Ovary (tissue), 3 donors: Measurements from ENCODE around the gene DNM1L.
A peak's percentile ranks its signal among the peaks of the same experiment; 100 is the strongest.

Experiments used
- EP300 ChIP-seq: sonication (generic); formaldehyde crosslinking; IDR thresholded peaks from one replicate; pipeline ENCODE4 v1.6.1; 2017; ENCODE audit warnings: antibody characterized with exemption
- POLR2A ChIP-seq: fragments of 450-650 bp; IDR thresholded peaks from one replicate; pipeline ENCODE4 v1.6.1; 2017; ENCODE audit warnings: antibody characterized with exemption, mild to moderate bottlenecking, moderate library complexity
- TF ChIP-seq, protein P1 (sequence below), 3 donors: fragments of 450-650 bp in 2 of 3; fragments of 200-600 bp in 1 of 3; IDR thresholded peaks; one replicate each; pipeline versions ENCODE4 v1.5.1 to v1.8.0; 2016 to 2022; ENCODE audit warnings: antibody characterized with exemption in 3 of 3, mild to moderate bottlenecking in 1 of 3
- donor health status: DM: no; HTN: no; CAD: no.

DNA sequence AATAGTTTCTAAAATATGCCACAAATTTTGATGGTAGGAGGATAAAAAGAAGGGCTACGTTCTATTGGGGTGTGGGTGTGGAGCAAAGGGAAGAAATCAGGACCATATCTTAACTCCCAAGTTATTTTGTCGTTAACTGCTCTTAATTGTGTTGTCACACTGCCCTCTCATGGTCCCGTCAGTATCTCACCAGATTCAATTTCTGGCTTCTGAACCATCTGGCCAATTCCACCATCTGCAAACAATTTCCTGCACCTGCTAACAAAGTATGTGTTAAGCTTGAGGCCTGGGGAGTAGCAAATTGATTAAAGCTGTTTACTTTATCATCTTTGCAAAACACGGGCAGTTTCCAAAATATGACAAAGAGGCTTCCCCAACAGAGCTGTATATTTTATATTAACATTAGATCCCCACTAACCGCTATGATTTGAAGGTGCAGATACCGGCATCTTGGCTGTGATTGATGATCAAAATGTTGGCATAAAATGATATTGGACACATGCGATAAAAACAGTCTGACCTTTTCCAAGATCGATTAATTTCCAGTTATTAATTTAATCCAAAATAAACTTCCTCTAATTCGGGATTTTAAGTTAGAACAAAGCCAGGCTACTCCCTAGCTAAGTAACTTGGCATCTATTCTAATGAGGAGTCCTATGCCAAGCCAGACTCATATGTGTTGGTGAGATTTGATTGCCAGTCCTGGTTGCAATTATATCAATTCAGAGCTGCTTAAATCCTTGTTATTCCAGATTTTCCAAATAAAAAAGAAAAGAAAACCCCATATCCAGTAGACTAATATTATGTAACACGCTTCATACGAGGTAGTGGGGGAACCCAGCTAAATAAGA is 6.9 kb upstream of the DNM1L start:
- no peak for TF ChIP-seq POLR2A
- TF ChIP-seq, protein P1, sequence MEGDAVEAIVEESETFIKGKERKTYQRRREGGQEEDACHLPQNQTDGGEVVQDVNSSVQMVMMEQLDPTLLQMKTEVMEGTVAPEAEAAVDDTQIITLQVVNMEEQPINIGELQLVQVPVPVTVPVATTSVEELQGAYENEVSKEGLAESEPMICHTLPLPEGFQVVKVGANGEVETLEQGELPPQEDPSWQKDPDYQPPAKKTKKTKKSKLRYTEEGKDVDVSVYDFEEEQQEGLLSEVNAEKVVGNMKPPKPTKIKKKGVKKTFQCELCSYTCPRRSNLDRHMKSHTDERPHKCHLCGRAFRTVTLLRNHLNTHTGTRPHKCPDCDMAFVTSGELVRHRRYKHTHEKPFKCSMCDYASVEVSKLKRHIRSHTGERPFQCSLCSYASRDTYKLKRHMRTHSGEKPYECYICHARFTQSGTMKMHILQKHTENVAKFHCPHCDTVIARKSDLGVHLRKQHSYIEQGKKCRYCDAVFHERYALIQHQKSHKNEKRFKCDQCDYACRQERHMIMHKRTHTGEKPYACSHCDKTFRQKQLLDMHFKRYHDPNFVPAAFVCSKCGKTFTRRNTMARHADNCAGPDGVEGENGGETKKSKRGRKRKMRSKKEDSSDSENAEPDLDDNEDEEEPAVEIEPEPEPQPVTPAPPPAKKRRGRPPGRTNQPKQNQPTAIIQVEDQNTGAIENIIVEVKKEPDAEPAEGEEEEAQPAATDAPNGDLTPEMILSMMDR (IDR thresholded peaks at IDR 0.05), result peak; percentile 31 to 49 (median 38)
- TF ChIP-seq EP300, result no peak
